ENCODE results near the gene GDF2.

DNA sequence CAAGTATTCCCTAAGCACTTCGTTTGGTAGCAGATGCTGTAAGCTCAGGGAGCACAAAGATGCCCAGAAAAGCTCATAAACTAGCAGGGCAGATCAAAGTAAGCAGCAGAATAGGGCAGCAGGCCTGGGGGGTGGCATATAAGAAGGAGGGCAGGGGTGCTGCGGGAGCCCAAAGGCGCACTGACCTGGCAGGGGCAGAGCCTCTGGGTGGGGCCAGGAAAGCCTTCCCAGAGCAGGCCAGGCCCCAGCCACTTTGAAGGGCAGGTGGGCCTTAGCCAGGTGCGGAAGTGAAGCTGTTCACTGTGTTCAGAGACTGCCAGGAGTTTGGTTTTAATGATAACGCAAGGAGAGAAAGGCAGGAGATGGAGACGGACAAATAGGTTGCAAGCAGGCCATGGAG lies 18.4 kb upstream of the GDF2 start:
- TF ChIP-seq, protein P1, sequence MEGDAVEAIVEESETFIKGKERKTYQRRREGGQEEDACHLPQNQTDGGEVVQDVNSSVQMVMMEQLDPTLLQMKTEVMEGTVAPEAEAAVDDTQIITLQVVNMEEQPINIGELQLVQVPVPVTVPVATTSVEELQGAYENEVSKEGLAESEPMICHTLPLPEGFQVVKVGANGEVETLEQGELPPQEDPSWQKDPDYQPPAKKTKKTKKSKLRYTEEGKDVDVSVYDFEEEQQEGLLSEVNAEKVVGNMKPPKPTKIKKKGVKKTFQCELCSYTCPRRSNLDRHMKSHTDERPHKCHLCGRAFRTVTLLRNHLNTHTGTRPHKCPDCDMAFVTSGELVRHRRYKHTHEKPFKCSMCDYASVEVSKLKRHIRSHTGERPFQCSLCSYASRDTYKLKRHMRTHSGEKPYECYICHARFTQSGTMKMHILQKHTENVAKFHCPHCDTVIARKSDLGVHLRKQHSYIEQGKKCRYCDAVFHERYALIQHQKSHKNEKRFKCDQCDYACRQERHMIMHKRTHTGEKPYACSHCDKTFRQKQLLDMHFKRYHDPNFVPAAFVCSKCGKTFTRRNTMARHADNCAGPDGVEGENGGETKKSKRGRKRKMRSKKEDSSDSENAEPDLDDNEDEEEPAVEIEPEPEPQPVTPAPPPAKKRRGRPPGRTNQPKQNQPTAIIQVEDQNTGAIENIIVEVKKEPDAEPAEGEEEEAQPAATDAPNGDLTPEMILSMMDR (IDR thresholded peaks at IDR 0.05 in 4 of 5, conservative IDR thresholded peaks at IDR 0.05 in 1 of 5): no peak
- TF ChIP-seq POLR2A (IDR thresholded peaks at IDR 0.05): no peak
